Activated CD4-positive, alpha-beta T cell treated with anti-CD3 and anti-CD28 coated beads, Interleukin-2, amount 10 ng/mL, durations not matched to agents 7 days and 5 days (primary cell): ENCODE results near the gene FAM131B. TPM values are rescaled to one million over a fixed set of nuclear protein-coding genes. Genes with fewer than 3 reads are reported as not detected.
"Not testable (repeated sequence)": the region's sequence is repeated elsewhere in the genome, so short reads cannot be mapped to it uniquely, and the experiment has no call there.

Source experiments
- CTCF ChIA-PET: fragments of 350-600 bp; sonication (Branson Sonifier 250); formaldehyde crosslinking; loops from one replicate; lab custom pipeline; 2021; ENCODE audit warnings: antibody characterized with exemption; lab: Charles Lee
- POLR2A ChIA-PET: fragments of 350-600 bp; sonication (Branson Sonifier 250); formaldehyde crosslinking; loops from one replicate; lab custom pipeline; 2021; ENCODE audit warnings: antibody characterized with exemption; lab: Charles Lee
- DNase-seq: peaks from one replicate; pipeline ENCODE4 v3.0.0-alpha.2; 2020
- H3K27ac Mint-ChIP-seq: one replicate; pipeline ENCODE4 v1.8.0; 2021; ENCODE audit warnings: mild to moderate bottlenecking, moderate library complexity, mixed read lengths
- H3K27me3 Mint-ChIP-seq: one replicate; pipeline ENCODE4 v1.8.0; 2021; ENCODE audit warnings: mixed read lengths
- H3K36me3 Mint-ChIP-seq: one replicate; pipeline ENCODE4 v1.8.0; 2021; ENCODE audit warnings: low read depth, mixed read lengths
- H3K4me1 Mint-ChIP-seq: one replicate; pipeline ENCODE4 v1.8.0; 2021; ENCODE audit warnings: mixed read lengths
- H3K4me3 Mint-ChIP-seq: one replicate; pipeline ENCODE4 v1.8.0; 2021; ENCODE audit warnings: mild to moderate bottlenecking, moderate library complexity, mixed read lengths
- H3K9me3 Mint-ChIP-seq: one replicate; pipeline ENCODE4 v1.8.0; 2021; ENCODE audit warnings: mixed read lengths
- total RNA-seq, 2 experiments: library from RNA; stranded (reverse); gene quantifications; one replicate each; pipeline ENCODE4 v1.2.3, GENCODE V29; 2021

FAM131B gene
- total RNA-seq, 2 experiments from 2014 or later: 0.29 to 0.30 TPM

DNA sequence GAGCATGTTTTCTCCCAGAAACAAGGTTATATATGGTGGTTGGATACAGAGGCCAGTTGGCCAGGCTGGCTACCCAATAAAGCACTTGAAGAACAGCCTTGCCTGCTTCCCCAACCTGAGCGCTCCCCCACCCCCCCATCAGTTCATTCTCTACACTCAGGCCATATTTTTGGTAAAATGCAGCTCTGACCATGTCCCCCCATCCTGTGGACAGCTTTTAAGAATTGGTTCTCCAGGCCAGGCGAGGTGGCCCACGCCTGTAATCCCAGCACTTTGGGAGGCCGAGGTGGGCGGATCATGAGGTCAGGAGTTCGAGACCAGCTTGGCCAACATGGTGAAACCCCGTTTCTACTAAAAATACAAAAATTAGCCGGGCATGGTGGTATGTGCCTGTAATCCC, 29.9 kb upstream of the FAM131B start:
- H3K36me3 Mint-ChIP-seq: peaks cover 31% of the 10 kb centered on the region
- CTCF ChIA-PET: interaction anchor here (0.6 to 5.6 kb wide), 5 partner anchors 9 to 431 kb away, joined by 3 to 41 read pairs (median 4); partner anchors contain the start of genes EPHA1 and ZYX
- H3K27ac Mint-ChIP-seq, H3K27me3 Mint-ChIP-seq, H3K4me3 Mint-ChIP-seq, DNase-seq, H3K9me3 Mint-ChIP-seq, POLR2A ChIA-PET: not testable (repeated sequence)
- H3K4me1 Mint-ChIP-seq: peaks cover 31% of the 10 kb centered on the region

DNA sequence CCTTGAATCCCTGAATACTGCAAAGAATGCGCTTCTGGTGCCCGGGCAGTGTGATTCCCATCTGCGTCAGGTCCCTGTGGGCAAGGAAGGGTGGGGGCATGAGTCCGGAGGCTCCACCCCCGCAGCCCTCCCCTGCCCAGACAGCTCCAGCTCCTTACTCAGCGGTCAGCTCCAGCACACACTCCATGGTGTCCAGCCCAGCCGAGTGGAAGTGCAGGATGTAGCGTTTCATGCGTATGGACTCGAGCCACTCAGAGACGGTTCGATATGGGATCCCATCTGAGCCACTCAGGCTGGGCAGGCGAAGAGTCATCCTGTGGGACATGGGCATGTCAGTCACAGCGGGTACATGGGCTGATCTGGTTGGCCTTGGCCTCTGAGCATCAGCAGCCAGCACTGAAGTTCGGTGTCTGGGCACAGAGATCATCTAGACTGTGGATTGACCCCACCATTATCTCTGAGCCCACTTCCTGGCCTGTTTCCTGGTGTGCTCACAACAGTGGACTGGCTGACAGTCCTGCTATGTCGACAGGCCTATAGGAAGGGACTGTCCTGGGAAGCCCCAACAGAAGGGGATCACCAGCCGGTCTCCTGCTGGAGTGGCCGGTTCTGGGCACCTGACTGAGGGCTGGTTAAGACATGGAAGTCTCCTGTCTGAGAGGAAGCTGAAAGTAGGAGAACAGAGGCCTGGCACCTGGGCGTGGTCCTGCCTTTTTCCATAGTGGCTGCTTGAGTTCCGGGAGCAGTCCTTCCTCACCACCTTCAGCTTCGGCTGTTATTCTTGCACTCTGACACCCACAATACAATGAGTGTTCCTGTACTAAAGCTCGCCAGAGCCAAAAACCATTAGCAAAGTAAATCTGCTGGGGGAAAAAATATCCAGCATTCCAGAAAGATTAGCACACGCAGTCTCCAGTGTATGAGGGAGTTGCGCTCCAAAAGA, 29.2 kb upstream of the FAM131B start:
- H3K27me3 Mint-ChIP-seq: no peaks in the 10 kb centered on the region
- H3K27ac Mint-ChIP-seq: no peak overlapping the region
- no peak for DNase-seq
- ChIA-PET CTCF (interaction anchor here (1.1 to 5.6 kb wide), 7 partner anchors 10 to 339 kb away, joined by 3 to 41 read pairs (median 4); partner anchors contain the start of genes EPHA1 and ZYX), POLR2A (no interaction called here)
- H3K9me3 Mint-ChIP-seq: no peaks in the 10 kb centered on the region
- H3K36me3 Mint-ChIP-seq: peaks cover 31% of the 10 kb centered on the region
- peaks cover 31% of the 10 kb centered on the region for H3K4me1 Mint-ChIP-seq
- no peak overlapping the region for H3K4me3 Mint-ChIP-seq

DNA sequence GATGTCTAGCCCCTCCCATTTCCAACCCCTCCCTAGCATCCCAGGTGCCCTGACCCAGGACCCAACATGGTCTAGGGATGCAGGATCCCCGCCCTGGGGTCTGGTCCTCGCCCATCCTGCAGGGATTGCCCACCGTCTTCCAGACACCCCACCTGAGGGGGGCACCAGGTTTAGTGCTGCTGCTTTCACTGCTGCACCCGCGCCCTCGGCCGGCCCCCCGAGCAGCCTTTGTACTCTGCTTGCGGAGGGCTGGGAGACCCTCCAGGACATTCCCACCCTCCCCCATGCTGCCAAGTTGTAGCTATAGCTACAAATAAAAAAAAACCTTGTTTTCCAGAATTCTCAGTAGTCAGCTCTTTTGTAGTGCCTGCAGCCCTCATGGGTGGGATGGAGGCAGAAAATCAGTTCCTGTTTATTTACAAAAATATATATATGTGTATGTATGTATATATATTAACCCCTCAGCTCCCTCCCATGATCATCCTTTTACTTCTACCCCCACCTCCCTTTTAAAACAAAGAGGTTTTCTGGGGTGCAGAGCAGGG, 28.3 kb upstream of the FAM131B start:
- Mint-ChIP-seq H3K36me3 (peaks cover 31% of the 10 kb centered on the region), H3K27me3 (no peaks in the 10 kb centered on the region), H3K4me1 (peaks cover 31% of the 10 kb centered on the region), H3K9me3 (no peaks in the 10 kb centered on the region), H3K27ac (no peak overlapping the region), H3K4me3 (no peak overlapping the region)
- POLR2A ChIA-PET: no interaction called here
- CTCF ChIA-PET: interaction anchor here (0.8 to 3.6 kb wide), 6 partner anchors 8 to 151 kb away, joined by 3 to 18 read pairs (median 3); partner anchors contain the start of genes EPHA1 and ZYX
- DNase-seq: no peak

DNA sequence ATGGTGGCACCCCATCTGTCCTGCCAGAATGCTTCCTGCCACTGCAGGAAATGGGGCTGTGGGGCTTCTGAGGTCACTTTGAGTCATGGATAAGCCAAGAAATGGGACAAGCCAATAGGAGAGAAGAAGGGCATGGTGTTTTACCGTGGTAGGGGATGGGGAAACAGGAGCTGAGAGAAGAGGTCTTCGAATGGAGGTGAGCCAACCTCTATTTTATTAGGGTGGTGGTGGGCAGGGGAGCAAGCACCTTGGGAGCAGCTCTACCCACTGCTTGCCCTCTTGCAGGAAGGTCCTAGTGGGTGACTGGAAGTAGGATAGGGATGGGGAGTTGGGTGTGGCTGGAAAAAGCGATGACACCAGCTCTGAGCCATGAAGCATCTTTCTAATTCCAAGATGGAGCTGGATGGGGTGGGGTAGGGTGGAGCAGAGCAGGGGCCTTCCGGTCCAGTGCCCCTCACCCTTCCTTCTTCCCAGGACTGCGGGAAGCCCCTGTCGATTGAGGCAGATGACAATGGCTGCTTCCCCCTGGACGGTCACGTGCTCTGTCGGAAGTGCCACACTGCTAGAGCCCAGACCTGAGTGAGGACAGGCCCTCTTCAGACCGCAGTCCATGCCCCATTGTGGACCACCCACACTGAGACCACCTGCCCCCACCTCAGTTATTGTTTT, 27.7 kb upstream of the FAM131B start:
- Mint-ChIP-seq H3K36me3 (peaks cover 31% of the 10 kb centered on the region), H3K4me3 (no peak overlapping the region), H3K27me3 (no peaks in the 10 kb centered on the region), H3K4me1 (peaks cover 28% of the 10 kb centered on the region), H3K9me3 (no peaks in the 10 kb centered on the region), H3K27ac (peak overlapping the region; percentile 43)
- CTCF ChIA-PET: interaction anchor here (0.8 to 3.6 kb wide), 5 partner anchors 9 to 150 kb away, joined by 3 to 18 read pairs (median 3); partner anchors contain the start of genes EPHA1 and ZYX
- POLR2A ChIA-PET: no interaction called here
- no peak for DNase-seq

DNA sequence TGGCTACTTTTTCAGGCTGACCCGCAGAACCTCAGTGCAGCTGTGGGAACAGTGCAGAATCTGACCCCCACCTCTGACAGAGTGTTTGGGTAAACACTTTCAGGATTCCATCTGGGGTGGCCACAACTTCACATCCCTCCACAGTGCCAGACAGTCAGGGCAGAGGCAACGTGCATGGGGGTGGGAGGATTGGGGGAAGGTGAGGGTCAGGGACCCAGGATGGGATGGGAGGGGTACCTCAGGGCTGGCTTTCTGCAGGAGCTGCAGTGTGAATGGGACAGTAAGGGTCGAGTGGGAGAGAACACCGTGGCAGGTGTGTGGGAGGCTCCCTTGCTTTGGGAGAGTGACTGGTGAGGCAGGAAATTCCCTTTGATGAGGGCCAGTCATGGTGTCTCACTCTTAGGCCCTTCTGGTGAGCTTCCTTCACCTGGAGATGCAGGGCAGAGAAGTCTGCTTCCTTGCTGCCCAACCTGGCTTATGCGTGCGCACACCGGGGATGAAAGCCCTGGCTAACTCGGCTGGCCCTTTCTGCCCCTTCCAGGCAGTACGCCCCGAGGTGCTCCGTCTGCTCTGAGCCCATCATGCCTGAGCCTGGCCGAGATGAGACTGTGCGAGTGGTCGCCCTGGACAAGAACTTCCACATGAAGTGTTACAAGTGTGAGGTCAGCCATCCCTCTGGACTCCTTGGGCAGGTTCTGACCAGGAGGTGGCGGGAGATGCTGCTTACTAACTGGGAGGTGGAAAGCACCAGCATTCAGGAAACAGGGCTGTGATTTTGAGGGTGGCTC, 27.0 kb upstream of the FAM131B start:
- no peaks in the 10 kb centered on the region for H3K27me3 Mint-ChIP-seq
- H3K4me3 Mint-ChIP-seq: no peak overlapping the region
- CTCF ChIA-PET: interaction anchor here (0.6 to 3.6 kb wide), 5 partner anchors 9 to 149 kb away, joined by 3 to 18 read pairs (median 3); partner anchors contain the start of genes EPHA1 and ZYX
- no peaks in the 10 kb centered on the region for H3K9me3 Mint-ChIP-seq
- H3K4me1 Mint-ChIP-seq: peaks cover 22% of the 10 kb centered on the region
- H3K36me3 Mint-ChIP-seq: peaks cover 31% of the 10 kb centered on the region
- POLR2A ChIA-PET: no interaction called here
- no peak for DNase-seq
- peak overlapping the region; percentile 43 for H3K27ac Mint-ChIP-seq

DNA sequence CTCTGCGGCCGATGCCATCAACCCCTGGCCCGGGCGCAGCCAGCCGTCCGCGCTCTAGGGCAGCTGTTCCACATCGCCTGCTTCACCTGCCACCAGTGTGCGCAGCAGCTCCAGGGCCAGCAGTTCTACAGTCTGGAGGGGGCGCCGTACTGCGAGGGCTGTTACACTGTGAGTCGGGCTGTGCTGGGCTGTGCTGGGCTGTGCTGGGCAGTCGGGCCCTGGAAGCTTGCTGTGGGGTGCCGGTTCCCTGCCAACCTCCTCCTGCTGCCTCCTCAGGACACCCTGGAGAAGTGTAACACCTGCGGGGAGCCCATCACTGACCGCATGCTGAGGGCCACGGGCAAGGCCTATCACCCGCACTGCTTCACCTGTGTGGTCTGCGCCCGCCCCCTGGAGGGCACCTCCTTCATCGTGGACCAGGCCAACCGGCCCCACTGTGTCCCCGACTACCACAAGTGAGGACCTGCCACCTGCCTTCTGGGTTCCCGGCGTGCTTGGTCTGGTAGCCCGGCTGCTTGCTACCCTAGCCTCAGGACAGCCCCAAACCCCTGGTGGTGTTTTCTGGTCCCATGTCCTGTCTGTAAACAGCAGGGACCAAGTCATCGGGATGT, 26.1 kb upstream of the FAM131B start:
- H3K4me1 Mint-ChIP-seq: peaks cover 18% of the 10 kb centered on the region
- no peak for DNase-seq
- peaks cover 31% of the 10 kb centered on the region for H3K36me3 Mint-ChIP-seq
- POLR2A ChIA-PET: no interaction called here
- H3K9me3 Mint-ChIP-seq: no peaks in the 10 kb centered on the region
- H3K4me3 Mint-ChIP-seq: no peak overlapping the region
- CTCF ChIA-PET: interaction anchor here (0.7 to 3.6 kb wide), 5 partner anchors 8 to 171 kb away, joined by 3 to 18 read pairs (median 3); partner anchors contain the start of genes EPHA1 and ZYX
- H3K27me3 Mint-ChIP-seq: no peaks in the 10 kb centered on the region
- no peak overlapping the region for H3K27ac Mint-ChIP-seq

DNA sequence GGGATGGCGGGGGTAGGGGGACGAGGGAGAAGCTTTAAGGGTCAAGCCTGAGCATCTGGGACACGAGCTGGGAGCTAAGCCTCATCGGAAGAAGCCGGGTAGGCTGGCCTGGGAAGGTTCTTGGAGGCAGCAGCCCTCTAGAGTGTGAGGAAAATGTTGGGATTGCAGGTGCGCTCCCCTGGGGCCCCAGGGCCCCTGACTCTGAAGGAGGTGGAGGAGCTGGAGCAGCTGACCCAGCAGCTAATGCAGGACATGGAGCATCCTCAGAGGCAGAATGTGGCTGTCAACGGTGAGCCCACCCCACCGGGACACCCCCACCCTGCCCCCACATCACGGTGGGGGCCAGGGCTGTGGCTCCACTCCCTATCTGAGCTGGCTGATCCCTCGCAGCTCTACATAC, 25.5 kb upstream of the FAM131B start:
- ChIA-PET CTCF (interaction anchor here (0.7 to 3.6 kb wide), 4 partner anchors 8 to 171 kb away, joined by 3 to 18 read pairs (median 9); partner anchors contain the start of genes EPHA1 and ZYX), POLR2A (no interaction called here)
- no peak for DNase-seq
- Mint-ChIP-seq H3K27ac (no peak overlapping the region), H3K4me3 (no peak overlapping the region), H3K9me3 (no peaks in the 10 kb centered on the region), H3K36me3 (peaks cover 33% of the 10 kb centered on the region), H3K27me3 (no peaks in the 10 kb centered on the region), H3K4me1 (peaks cover 17% of the 10 kb centered on the region)

DNA sequence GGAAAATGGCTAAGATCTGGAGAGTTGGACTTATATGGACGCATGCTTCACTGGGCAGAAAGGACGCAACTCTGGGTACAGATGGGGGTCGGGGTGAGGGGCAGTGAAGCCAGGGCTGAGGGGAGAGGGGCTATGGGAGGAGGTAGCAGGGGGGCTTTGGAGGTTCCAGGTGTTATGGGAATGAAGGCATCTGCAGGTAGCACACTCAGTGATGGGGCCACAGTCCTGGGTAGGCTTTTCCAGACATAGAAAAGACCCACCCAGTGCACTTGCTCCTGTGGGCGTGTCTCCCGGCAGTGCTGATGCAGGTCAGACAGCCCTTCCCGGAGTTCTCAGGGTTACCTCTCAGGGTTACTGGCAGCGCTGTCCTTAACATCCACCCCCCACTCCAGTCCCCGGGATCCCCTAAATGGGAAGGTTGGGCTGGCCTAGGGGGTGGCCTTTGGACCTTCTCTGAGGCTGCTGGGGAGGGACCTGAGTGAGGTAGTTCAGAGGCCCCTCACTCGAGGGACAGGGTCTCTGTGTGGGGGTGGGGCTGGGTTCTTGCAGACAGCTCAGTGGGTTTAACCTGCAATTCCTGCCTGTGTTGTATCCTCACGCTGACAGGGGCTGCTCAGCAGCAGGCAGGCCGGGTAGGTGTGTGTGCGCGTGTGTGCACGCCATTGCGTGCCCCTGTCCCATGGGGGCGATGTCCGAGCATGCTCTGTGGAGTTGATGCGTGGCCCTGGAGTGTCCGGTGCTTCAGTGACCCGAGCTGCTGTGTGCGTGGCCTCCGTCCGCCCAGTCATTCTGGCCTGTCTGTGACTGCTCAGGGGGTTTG, 24.9 kb upstream of the FAM131B start:
- no peaks in the 10 kb centered on the region for H3K27me3 Mint-ChIP-seq
- CTCF ChIA-PET: interaction anchor here (0.7 to 1.3 kb wide), 2 partner anchors 14 to 170 kb away, joined by 3 read pairs; no protein-coding TSS in a partner anchor
- no peaks in the 10 kb centered on the region for H3K9me3 Mint-ChIP-seq
- no peak for DNase-seq
- H3K4me3 Mint-ChIP-seq: no peak overlapping the region
- no peak overlapping the region for H3K27ac Mint-ChIP-seq
- POLR2A ChIA-PET: no interaction called here
- peaks cover 37% of the 10 kb centered on the region for H3K36me3 Mint-ChIP-seq
- peaks cover 17% of the 10 kb centered on the region for H3K4me1 Mint-ChIP-seq

DNA sequence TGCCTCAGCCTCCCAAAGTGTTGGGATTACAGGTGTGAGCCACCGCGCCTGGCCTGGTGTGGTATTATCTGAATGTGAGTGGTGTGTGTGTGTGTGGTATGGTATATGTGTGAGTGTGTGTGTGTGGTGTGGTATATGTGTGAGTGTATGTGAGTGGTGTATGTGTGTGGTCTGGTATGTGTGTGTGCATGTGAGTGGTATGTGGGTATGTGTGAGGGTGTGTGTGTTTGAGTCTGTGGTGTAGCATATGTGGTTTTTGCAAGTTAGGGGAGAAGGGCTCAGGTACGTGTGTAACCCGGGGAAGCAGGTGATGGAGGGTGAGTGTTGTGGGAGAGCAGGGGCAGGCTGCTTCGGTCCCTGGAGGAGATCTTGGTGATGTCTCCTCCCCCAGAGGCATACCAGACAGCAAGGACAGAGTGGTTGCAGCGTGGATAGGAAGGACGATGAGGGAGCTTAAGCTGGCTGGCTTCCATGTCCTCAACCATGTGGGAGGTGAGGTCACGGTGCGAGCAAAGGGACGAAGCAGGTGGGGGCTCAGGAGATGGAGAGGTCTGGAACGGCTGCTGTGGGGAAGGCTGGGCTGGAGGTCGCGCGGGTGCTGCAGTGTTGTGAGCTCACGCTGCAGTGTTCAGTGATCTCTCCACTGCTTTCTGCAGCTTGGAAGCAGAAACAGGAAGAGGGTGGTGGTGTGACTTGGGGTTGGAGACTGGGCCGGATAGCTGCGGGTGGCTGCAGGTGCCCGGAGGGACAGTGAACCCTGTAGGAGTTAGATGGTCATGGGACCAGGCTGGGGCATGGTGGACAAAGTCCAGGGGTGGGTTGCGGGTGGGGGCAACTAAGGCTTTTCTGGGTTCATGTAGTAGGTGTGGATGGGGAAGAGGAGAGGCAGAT, 23.6 kb upstream of the FAM131B start:
- H3K9me3 Mint-ChIP-seq: no peaks in the 10 kb centered on the region

More for the DNA sequence above, 23.6 kb upstream of the FAM131B start:
- Mint-ChIP-seq H3K4me1 (peaks cover 17% of the 10 kb centered on the region), H3K4me3 (no peak overlapping the region), H3K27ac (no peak overlapping the region), H3K27me3 (no peaks in the 10 kb centered on the region), H3K36me3 (peaks cover 32% of the 10 kb centered on the region)
- ChIA-PET POLR2A (interaction anchor here (0.7 kb wide), 1 partner anchor 22 kb away, joined by 3 read pairs; no protein-coding TSS in a partner anchor), CTCF (interaction anchor here (0.8 to 1.7 kb wide), 3 partner anchors 10 to 19 kb away, joined by 3 to 6 read pairs (median 5); no protein-coding TSS in a partner anchor)
- peak; percentile 70 for DNase-seq
